Measurements from ENCODE around the gene DNAJB2. TPM values are rescaled to one million over a fixed set of nuclear protein-coding genes. Genes with fewer than 3 reads are reported as not detected.

DNAJB2 gene
- polyA plus RNA-seq, 1 of the 3 experiments (the other 2 are of a cell fraction): 39.9 TPM

GRCh38 chr2:219332542-219332941 is 53.4 kb downstream of the DNAJB2 start, which contains the start of gene RESP18:
Gene RESP18, minus strand, starts transcription at chr2:219332744.
- Histone ChIP-seq H3K36me3 (replicated peaks in 1 of 2; ENCODE audit: control insufficient read depth in 1 of 2, insufficient read depth in 2 of 2, low read length in 1 of 2) (no peaks in the 10 kb centered on the region), H4K20me1 (ENCODE audit: insufficient read depth) (no peaks in the 10 kb centered on the region), H3F3A (replicated peaks; ENCODE audit: insufficient read depth) (no peaks in the 10 kb centered on the region), H3K27me3 (ENCODE audit: insufficient read depth) (peaks cover 23% of the 10 kb centered on the region), H3K27ac (ENCODE audit: low read depth in 2 of 2, low read length in 1 of 2) (no peak within 1 kb of the TSS), H3K4me3 (ENCODE audit: low read depth in 2 of 2, low read length in 1 of 2) (no peak within 1 kb of the TSS), H3K79me2 (ENCODE audit: insufficient read depth) (no peaks in the 10 kb centered on the region), H3K4me1 (ENCODE audit: control insufficient read depth in 1 of 2, insufficient read depth in 2 of 2, low read depth in 1 of 2, low read length in 1 of 2) (no peaks in the 10 kb centered on the region), H2AFZ (ENCODE audit: low read depth) (no peak within 1 kb of the TSS), H3K9me2 (no peaks in the 10 kb centered on the region), H3K4me2 (no peak within 1 kb of the TSS), H3K9me3 (no peaks in the 10 kb centered on the region), H3K9ac (no peak within 1 kb of the TSS)
- POLR2A ChIA-PET: no interaction called here
- 52% methylated on average over 23 of the region's 24 CpGs for WGBS (ENCODE audit: low lambda C conversion rate)
- no peak for TF ChIP-seq SMC3 (IDR thresholded peaks at IDR 0.05; ENCODE audit: low read depth, low read length)
- no peak for TF ChIP-seq NFIC (IDR thresholded peaks at IDR 0.05; ENCODE audit: borderline replicate concordance)
- TF ChIP-seq ELF1 (IDR thresholded peaks at IDR 0.05): no peak
- TF ChIP-seq ZBTB33 (IDR thresholded peaks at IDR 0.05; ENCODE audit: borderline replicate concordance, low read depth): no peak
- no peak for TF ChIP-seq MAX (IDR thresholded peaks at IDR 0.05; ENCODE audit: low read depth)
- TF ChIP-seq PBX3 (IDR thresholded peaks at IDR 0.05): no peak
- TF ChIP-seq FOXM1 (IDR thresholded peaks at IDR 0.05; ENCODE audit: low read depth): no peak
- no peak for TF ChIP-seq EP300 (IDR thresholded peaks at IDR 0.05; ENCODE audit: borderline replicate concordance in 1 of 2, low read depth in 1 of 2, low read length in 1 of 2)
- TF ChIP-seq IRF3 (IDR thresholded peaks at IDR 0.05; ENCODE audit: low read depth, low read length): no peak
- TF ChIP-seq CHD2 (IDR thresholded peaks at IDR 0.05; ENCODE audit: low read length, partially characterized antibody): no peak
- no peak for TF ChIP-seq EZH2phosphoT487 (IDR thresholded peaks at IDR 0.05; ENCODE audit: borderline replicate concordance, low read depth)
- TF ChIP-seq TCF12 (IDR thresholded peaks at IDR 0.05): no peak
- no peak for TF ChIP-seq RCOR1 (IDR thresholded peaks at IDR 0.05; ENCODE audit: low read length)
- no peak for TF ChIP-seq FOSL2 (IDR thresholded peaks at IDR 0.05; ENCODE audit: borderline replicate concordance, low read depth)
- DNase-seq: no peak
- CTCF ChIA-PET: interaction anchor here (0.8 to 2.0 kb wide), 2 partner anchors 19 to 37 kb away, joined by 5 read pairs; no protein-coding TSS in a partner anchor
